GM23338 (cell line): ENCODE data around the gene GGT7. TPM values are rescaled to one million over a fixed set of nuclear protein-coding genes. Genes with fewer than 3 reads are reported as not detected.

Experiments used
- ATAC-seq: fragments of 200-7000 bp; cut with Tn5 transposase; 3 replicates; pipeline ENCODE4 v1.9.1; 2020
- DNase-seq: peaks from one replicate; pipeline ENCODE4 v3.0.0-alpha.2; 2015; ENCODE audit warnings: low spot score
- H2AFZ ChIP-seq: fragments of 200-600 bp; sonication (generic); 2 replicates; pipeline ENCODE4 v1.8.0; 2016; ENCODE audit warnings: antibody characterized with exemption, mild to moderate bottlenecking, moderate library complexity
- H3F3A ChIP-seq: fragments of 200-600 bp; sonication (generic); replicated peaks from 2 replicates; pipeline ENCODE4 v1.8.0; 2017; ENCODE audit warnings: antibody characterized with exemption, mixed run types, low read depth
- H3K27ac ChIP-seq: fragments of 200-600 bp; sonication (generic); 2 replicates; pipeline ENCODE4 v1.6.1; 2016; ENCODE audit warnings: low read depth
- H3K27me3 ChIP-seq: fragments of 200-600 bp; sonication (generic); 2 replicates; pipeline ENCODE4 v1.8.0; 2016; ENCODE audit warnings: mild to moderate bottlenecking, mixed run types, moderate library complexity; ENCODE audit not compliant: insufficient read depth
- H3K36me3 ChIP-seq: fragments of 200-600 bp; sonication (generic); 2 replicates; pipeline ENCODE4 v1.8.0; 2016; ENCODE audit warnings: mild to moderate bottlenecking; ENCODE audit not compliant: insufficient read depth
- H3K4me1 ChIP-seq: fragments of 200-600 bp; sonication (generic); 2 replicates; pipeline ENCODE4 v1.8.0; 2016; ENCODE audit warnings: mild to moderate bottlenecking, moderate library complexity; ENCODE audit not compliant: insufficient read depth
- H3K4me2 ChIP-seq: fragments of 200-600 bp; sonication (generic); 2 replicates; pipeline ENCODE4 v1.7.1; 2017; ENCODE audit warnings: mixed run types
- H3K4me3 ChIP-seq: fragments of 200-600 bp; sonication (generic); 2 replicates; pipeline ENCODE4 v1.6.1; 2016; ENCODE audit warnings: mixed run types
- H3K79me2 ChIP-seq: fragments of 200-600 bp; sonication (generic); replicated peaks from 2 replicates; pipeline ENCODE4 v1.8.0; 2017; ENCODE audit warnings: mild to moderate bottlenecking; ENCODE audit not compliant: insufficient read depth
- H3K9me2 ChIP-seq: fragments of 200-600 bp; sonication (generic); 2 replicates; pipeline ENCODE4 v1.8.0; 2017; ENCODE audit not compliant: insufficient read depth
- H4K20me1 ChIP-seq: fragments of 200-600 bp; sonication (generic); replicated peaks from 2 replicates; pipeline ENCODE4 v1.8.0; 2017; ENCODE audit warnings: mild to moderate bottlenecking; ENCODE audit not compliant: insufficient read depth
- H3K27ac Mint-ChIP-seq: 2 replicates; pipeline ENCODE4 v1.8.0; 2020; ENCODE audit warnings: inconsistent platforms, mild to moderate bottlenecking, moderate library complexity, mixed read lengths
- H3K27me3 Mint-ChIP-seq: 3 replicates; pipeline ENCODE4 v1.8.0; 2022; ENCODE audit warnings: low read depth, mild to moderate bottlenecking, moderate library complexity, mixed read lengths, inconsistent platforms; ENCODE audit not compliant: insufficient read depth, poor library complexity
- H3K36me3 Mint-ChIP-seq: 3 replicates; pipeline ENCODE4 v1.8.0; 2021; ENCODE audit warnings: low read depth, mild to moderate bottlenecking, inconsistent platforms, moderate library complexity, mixed read lengths
- H3K4me1 Mint-ChIP-seq: 3 replicates; pipeline ENCODE4 v1.8.0; 2020; ENCODE audit warnings: mild to moderate bottlenecking, inconsistent platforms, mixed read lengths
- H3K4me3 Mint-ChIP-seq: 3 replicates; pipeline ENCODE4 v1.8.0; 2021; ENCODE audit warnings: moderate library complexity, mild to moderate bottlenecking, inconsistent platforms, mixed read lengths
- H3K9me3 Mint-ChIP-seq: 3 replicates; pipeline ENCODE4 v1.8.0; 2020; ENCODE audit warnings: moderate library complexity, mild to moderate bottlenecking, inconsistent platforms, mixed read lengths
- ETS1 ChIP-seq: IDR thresholded peaks from 2 replicates; pipeline ENCODE4 v1.6.1; 2016; ENCODE audit warnings: antibody characterized with exemption
- EZH2 ChIP-seq: fragments of 200-600 bp; sonication (generic); IDR thresholded peaks from one replicate; pipeline ENCODE4 v1.8.0; 2017; ENCODE audit warnings: antibody characterized with exemption, mild to moderate bottlenecking, low read depth; ENCODE audit not compliant: unreplicated experiment
- EZH2phosphoT487 ChIP-seq: fragments of 200-600 bp; sonication (generic); IDR thresholded peaks from one replicate; pipeline ENCODE4 v1.8.1; 2018; ENCODE audit warnings: antibody characterized with exemption; ENCODE audit not compliant: unreplicated experiment
- REST ChIP-seq: IDR thresholded peaks from one replicate; pipeline ENCODE4 v1.6.1; 2018; ENCODE audit warnings: antibody characterized with exemption; ENCODE audit not compliant: unreplicated experiment
- ZNF114 ChIP-seq: fragments of 250-450 bp; sonication (Bioruptor Pico); IDR thresholded peaks from 2 replicates; pipeline ENCODE4 v1.5.0; 2020; ENCODE audit warnings: mild to moderate bottlenecking, moderate library complexity
- ZNF331 ChIP-seq: fragments of 250-450 bp; sonication (Bioruptor Pico); IDR thresholded peaks from 2 replicates; pipeline ENCODE4 v1.5.0; 2020; ENCODE audit warnings: low read depth, mild to moderate bottlenecking, moderate library complexity
- ZNF462 ChIP-seq: fragments of 250-450 bp; sonication (Bioruptor Pico); IDR thresholded peaks from 2 replicates; pipeline ENCODE4 v1.5.0; 2020; ENCODE audit warnings: mild to moderate bottlenecking, moderate library complexity
- polyA plus RNA-seq: library from polyadenylated mRNA; unstranded; fragments of >200 nt; fragmentation: Nextera tagmentation; extraction: Ambion mirVana; gene quantifications from 2 replicates; pipeline ENCODE4 v1.2.1, GENCODE V29; 2016
- total RNA-seq: library from RNA; depleted of rRNA; stranded (reverse); fragments of >200 nt; shearing (Covaris generic); gene quantifications from 2 replicates; pipeline ENCODE4 v1.2.3, GENCODE V29; 2014

Gene GGT7
- total and polyA plus RNA-seq, 2 experiments from 2014 or later = 23.6 to 24.6 TPM

GRCh38 chr20:34873583-34874093 lies 982 bp upstream of the GGT7 start (continued):
- TF ChIP-seq REST (no peak), ZNF331 (no peak), EZH2phosphoT487 (no peak), ETS1 (no peak), ZNF114 (CRISPR knock-in tag) (no peak), EZH2 (no peak)

GRCh38 chr20:34871966-34872621 lies 562 bp downstream of the GGT7 start:
- peaks cover 22% of the 10 kb centered on the region for H3K27me3 Mint-ChIP-seq
- peak overlapping the region; percentile 99 for H3K4me2 ChIP-seq
- ATAC-seq = no peak
- H3K9me2 ChIP-seq = no peaks in the 10 kb centered on the region
- peaks cover 20% of the 10 kb centered on the region for H3K4me1 ChIP-seq
- H3K36me3 ChIP-seq = no peaks in the 10 kb centered on the region
- H3K4me3 ChIP-seq = peak overlapping the region; percentile 94
- TF ChIP-seq ZNF114 (CRISPR knock-in tag) = no peak
- TF ChIP-seq ZNF462 = peak; percentile 29; the same call in 1 of the 2 replicates
- H3K36me3 Mint-ChIP-seq = no peaks in the 10 kb centered on the region; the same call in 2 of the 3 replicates
- H3K27me3 ChIP-seq = peaks cover 21% of the 10 kb centered on the region
- peak; percentile 20 for DNase-seq
- no peak overlapping the region for H3K27ac ChIP-seq
- peaks cover 3% of the 10 kb centered on the region; the same call in 1 of the 2 replicates for H4K20me1 ChIP-seq
- peaks cover 5% of the 10 kb centered on the region; the same call in 1 of the 2 replicates for H3F3A ChIP-seq
- no peak overlapping the region for H3K27ac Mint-ChIP-seq
- peak overlapping the region; percentile 86 for H3K4me3 Mint-ChIP-seq
- H3K79me2 ChIP-seq = peaks cover 12% of the 10 kb centered on the region; the same call in 1 of the 2 replicates
- H3K4me1 Mint-ChIP-seq = peaks cover 33% of the 10 kb centered on the region
- no peaks in the 10 kb centered on the region for H3K9me3 Mint-ChIP-seq
- H2AFZ ChIP-seq = peak overlapping the region; percentile 95
